AG04450 (cell line): ENCODE measurements around the gene CBFB. TPM values are rescaled to one million over a fixed set of nuclear protein-coding genes. Genes with fewer than 3 reads are reported as not detected.

Experiments used
- CTCF ChIA-PET: fragments of 300-600, 350-600 bp; formaldehyde crosslinking; extraction: SDS; loops from one replicate; lab custom pipeline; 2022; ENCODE audit warnings: antibody characterized with exemption, inconsistent platforms; lab: Charles Lee
- POLR2A ChIA-PET: fragments of 350-600 bp; formaldehyde crosslinking; extraction: SDS; loops from one replicate; lab custom pipeline; 2021; ENCODE audit warnings: antibody characterized with exemption, inconsistent platforms; lab: Yijun Ruan, JAX
- DNase-seq: peaks from one replicate; pipeline ENCODE4 v3.0.0-alpha.2; 2011; ENCODE audit warnings: low read depth, low spot score
- H3K27ac ChIP-seq: one replicate; pipeline ENCODE4 v1.5.1; 2012; ENCODE audit warnings: low read depth, low read length, control low read depth
- H3K27me3 ChIP-seq: one replicate; pipeline ENCODE4 v1.6.0; 2012; ENCODE audit warnings: low read length; ENCODE audit not compliant: control insufficient read depth, insufficient read depth
- H3K4me3 ChIP-seq: 2 replicates; pipeline ENCODE4 v1.5.1; 2011; ENCODE audit warnings: mild to moderate bottlenecking, low read depth, low read length, control low read depth
- H3K9me3 ChIP-seq: 2 replicates; pipeline ENCODE4 v1.5.1; 2012; ENCODE audit warnings: low read length; ENCODE audit not compliant: control insufficient read depth, insufficient read depth
- polyA plus RNA-seq: library from polyadenylated mRNA; depleted of rRNA; stranded (reverse); fragments of >200 nt; gene quantifications from 2 replicates; pipeline ENCODE4 v1.2.3, GENCODE V29; 2011
- TF ChIP-seq, protein P1 (sequence below): IDR thresholded peaks from 2 replicates; pipeline ENCODE4 v1.5.1; 2011; ENCODE audit warnings: low read depth, low read length, control low read depth, inconsistent platforms

Gene CBFB
- polyA plus RNA-seq, 1 experiment, result 46.1 TPM

DNA sequence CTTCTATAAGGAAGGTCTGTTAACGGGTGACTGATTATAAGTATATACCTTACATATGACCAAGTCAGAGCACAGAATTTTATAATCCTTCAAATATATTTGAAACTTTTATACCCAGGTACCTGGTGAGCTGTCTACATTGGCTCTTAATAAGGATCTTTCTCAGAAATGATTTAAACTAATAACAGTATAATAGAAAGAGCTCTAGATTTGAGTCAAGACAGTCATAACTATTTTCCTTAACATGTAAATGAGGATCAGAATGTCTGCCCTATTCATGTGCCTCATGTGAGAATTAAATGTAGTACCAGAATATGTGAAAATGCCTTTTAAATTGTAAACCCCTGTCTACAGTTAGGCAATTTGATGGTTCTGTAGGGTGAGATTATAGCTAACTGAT lies 14.5 kb downstream of the CBFB start:
- H3K4me3 ChIP-seq, result no peak overlapping the region
- H3K27me3 ChIP-seq, result no peaks in the 10 kb centered on the region
- ChIA-PET CTCF (interaction anchor here (1.2 to 1.4 kb wide), 3 partner anchors 25 to 112 kb away, joined by 3 to 6 read pairs (median 3); no protein-coding TSS in a partner anchor), POLR2A (no interaction called here)
- no peaks in the 10 kb centered on the region for H3K9me3 ChIP-seq
- no peak overlapping the region for H3K27ac ChIP-seq
- TF ChIP-seq, protein P1, sequence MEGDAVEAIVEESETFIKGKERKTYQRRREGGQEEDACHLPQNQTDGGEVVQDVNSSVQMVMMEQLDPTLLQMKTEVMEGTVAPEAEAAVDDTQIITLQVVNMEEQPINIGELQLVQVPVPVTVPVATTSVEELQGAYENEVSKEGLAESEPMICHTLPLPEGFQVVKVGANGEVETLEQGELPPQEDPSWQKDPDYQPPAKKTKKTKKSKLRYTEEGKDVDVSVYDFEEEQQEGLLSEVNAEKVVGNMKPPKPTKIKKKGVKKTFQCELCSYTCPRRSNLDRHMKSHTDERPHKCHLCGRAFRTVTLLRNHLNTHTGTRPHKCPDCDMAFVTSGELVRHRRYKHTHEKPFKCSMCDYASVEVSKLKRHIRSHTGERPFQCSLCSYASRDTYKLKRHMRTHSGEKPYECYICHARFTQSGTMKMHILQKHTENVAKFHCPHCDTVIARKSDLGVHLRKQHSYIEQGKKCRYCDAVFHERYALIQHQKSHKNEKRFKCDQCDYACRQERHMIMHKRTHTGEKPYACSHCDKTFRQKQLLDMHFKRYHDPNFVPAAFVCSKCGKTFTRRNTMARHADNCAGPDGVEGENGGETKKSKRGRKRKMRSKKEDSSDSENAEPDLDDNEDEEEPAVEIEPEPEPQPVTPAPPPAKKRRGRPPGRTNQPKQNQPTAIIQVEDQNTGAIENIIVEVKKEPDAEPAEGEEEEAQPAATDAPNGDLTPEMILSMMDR, result no peak
- no peak for DNase-seq

DNA sequence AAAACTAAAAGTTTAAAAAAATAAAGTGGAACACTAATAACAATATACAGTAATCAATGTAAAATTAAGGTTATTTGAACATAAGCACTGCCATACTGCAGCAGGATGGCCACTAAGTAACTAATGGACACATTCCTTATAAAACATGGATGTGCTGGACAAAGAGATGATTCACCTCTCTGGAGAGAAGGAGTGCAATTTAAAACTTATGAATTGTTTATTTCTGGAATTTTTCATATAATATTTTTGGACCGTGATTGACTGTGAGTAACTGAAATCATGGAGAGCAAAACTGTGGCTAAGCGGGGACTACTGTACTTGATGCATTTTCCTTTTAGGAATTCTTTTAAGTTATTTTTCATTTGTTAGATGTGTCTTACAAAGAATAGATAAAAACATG lies 21.8 kb downstream of the CBFB start:
- Histone ChIP-seq H3K4me3 (no peak overlapping the region), H3K27ac (no peak overlapping the region), H3K27me3 (no peaks in the 10 kb centered on the region), H3K9me3 (peaks cover 3% of the 10 kb centered on the region; the same call in 1 of the 2 replicates)
- TF ChIP-seq, protein P1, result no peak
- ChIA-PET POLR2A (no interaction called here), CTCF (no interaction called here)
- DNase-seq, result no peak

DNA sequence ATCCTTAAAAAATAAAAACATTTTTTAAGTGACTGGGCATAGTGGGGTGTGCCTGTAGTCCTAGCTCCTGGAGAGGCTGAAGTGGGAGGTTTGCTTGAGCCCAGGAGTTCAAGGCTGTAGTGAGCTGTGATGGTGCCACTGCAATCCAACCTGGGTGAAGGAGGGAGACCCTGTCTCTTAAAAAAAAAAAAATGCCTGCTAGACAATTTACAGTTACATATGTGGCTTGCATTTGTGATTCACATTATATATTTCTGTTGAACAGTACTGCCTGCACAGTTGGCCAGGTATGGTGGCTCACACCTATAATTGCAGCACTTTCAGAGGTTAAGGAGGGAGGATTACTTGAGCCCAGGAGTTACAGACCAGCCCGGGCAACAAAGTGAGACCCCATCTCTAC lies 23.4 kb downstream of the CBFB start:
- TF ChIP-seq, protein P1, result no peak
- H3K4me3 ChIP-seq, result no peak overlapping the region
- H3K27ac ChIP-seq, result no peak overlapping the region
- peaks cover 3% of the 10 kb centered on the region; the same call in 1 of the 2 replicates for H3K9me3 ChIP-seq
- H3K27me3 ChIP-seq, result no peaks in the 10 kb centered on the region
- no peak for DNase-seq
- ChIA-PET CTCF (no interaction called here), POLR2A (interaction anchor here (0.6 kb wide), 1 partner anchor 8 kb away, joined by 3 read pairs; no protein-coding TSS in a partner anchor)

DNA sequence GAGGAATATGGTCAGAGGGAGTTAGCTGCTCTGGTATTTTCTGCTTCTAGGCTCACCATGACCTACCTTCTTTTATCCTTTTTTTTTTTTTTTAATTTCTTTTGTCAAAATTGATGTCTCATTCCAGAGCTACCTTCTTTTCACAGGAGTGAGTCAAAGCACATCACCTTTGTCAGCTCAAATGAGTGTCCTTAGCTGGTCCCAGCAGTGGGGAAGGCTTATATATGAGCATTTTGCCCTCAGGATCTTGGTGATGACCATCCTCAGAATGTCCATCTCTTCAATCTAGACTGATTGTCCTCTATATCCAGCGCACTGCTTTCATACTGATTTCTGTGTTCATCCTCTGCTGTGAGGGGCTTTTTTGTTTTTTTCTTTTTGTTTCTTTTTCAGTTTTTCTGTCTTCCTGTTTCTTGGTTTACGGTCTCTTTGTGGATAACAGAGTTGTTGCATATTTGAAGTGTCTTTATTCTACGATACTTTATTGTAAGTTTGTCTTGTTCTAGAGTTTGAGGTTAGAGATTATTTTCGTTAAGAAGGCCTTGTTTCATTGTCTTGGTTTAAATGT lies 24.9 kb downstream of the CBFB start:
- H3K27ac ChIP-seq, result no peak overlapping the region
- POLR2A ChIA-PET, result no interaction called here
- TF ChIP-seq, protein P1, result no peak

DNA sequence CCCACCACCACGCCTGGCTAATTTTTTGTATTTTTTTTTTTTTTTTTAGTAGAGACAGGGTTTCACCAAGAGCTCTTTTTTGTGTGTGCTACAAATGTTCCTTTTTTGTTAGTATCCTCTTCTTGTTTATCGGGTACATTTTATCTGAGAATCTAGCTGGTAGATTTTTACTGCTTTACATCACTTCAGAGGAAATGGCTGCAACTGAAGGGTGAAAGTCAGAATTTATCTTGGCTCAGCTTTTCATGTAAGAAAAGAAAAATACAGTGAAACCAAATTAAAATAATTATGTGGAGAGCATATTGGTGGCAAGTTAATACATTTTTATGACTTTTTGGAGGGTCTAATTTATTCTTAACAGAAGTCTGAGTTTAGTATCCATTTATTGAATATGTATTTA lies 26.0 kb downstream of the CBFB start:
- ChIA-PET CTCF (no interaction called here), POLR2A (interaction anchor here (0.6 to 1.0 kb wide), 3 partner anchors 25 to 39 kb away, joined by 3 to 4 read pairs (median 3); no protein-coding TSS in a partner anchor)
- Histone ChIP-seq H3K27me3 (no peaks in the 10 kb centered on the region), H3K9me3 (peaks cover 3% of the 10 kb centered on the region; the same call in 1 of the 2 replicates), H3K4me3 (no peak overlapping the region), H3K27ac (no peak overlapping the region)
- no peak for DNase-seq
- TF ChIP-seq, protein P1, result no peak

More for the DNA sequence above, 24.9 kb downstream of the CBFB start:
- H3K4me3 ChIP-seq, result no peak overlapping the region
- peaks cover 3% of the 10 kb centered on the region; the same call in 1 of the 2 replicates for H3K9me3 ChIP-seq
- no peak for DNase-seq
- CTCF ChIA-PET, result no interaction called here
- H3K27me3 ChIP-seq, result no peaks in the 10 kb centered on the region
